Ramos (cell line): ENCODE measurements around the gene ZNF799.
"Not testable (repeated sequence)": the region's sequence is repeated elsewhere in the genome, so short reads cannot be mapped to it uniquely, and the experiment has no call there.

ENCODE experiments used
- in situ Hi-C: fragments of 300-500 bp; cut with MboI; formaldehyde crosslinking; loops from one replicate; pipeline ENCODE4 v1.14.3; 2022; ENCODE audit warnings: low sequenced_read_pairs; ENCODE audit not compliant: unreplicated experiment

Gene ZNF799

GRCh38 chr19:12400633-12401502 is at the start of gene ZNF799:
ZNF799 (minus strand) TSS chr19:12401271; CDS start chr19:12401070, 201 bp downstream.
- in situ Hi-C loops: no loop called here

- in situ Hi-C loops: no loop called here
These were observed 49.8 kb upstream of the ZNF799 start for GRCh38 chr19:12450844-12451243.

GRCh38 chr19:12448808-12449207 is 47.7 kb upstream of the ZNF799 start:
- in situ Hi-C loops: no loop called here

GRCh38 chr19:12440541-12441316 is 39.7 kb upstream of the ZNF799 start, which contains the start of gene ZNF443:
ZNF443 (minus strand) TSS chr19:12441021; CDS start chr19:12440914, 107 bp downstream.
- in situ Hi-C loops: no loop called here

- in situ Hi-C loops: not testable (repeated sequence)
These were observed 38.8 kb upstream of the ZNF799 start for GRCh38 chr19:12439686-12440540.

- in situ Hi-C loops: not testable (repeated sequence)
These were observed 29.7 kb upstream of the ZNF799 start for GRCh38 chr19:12430726-12431299.

- in situ Hi-C loops: no loop called here
These were observed 24.8 kb upstream of the ZNF799 start for GRCh38 chr19:12425888-12426274.

GRCh38 chr19:12425236-12425887 is 24.3 kb upstream of the ZNF799 start:
- in situ Hi-C loops: no loop called here

- in situ Hi-C loops: not testable (repeated sequence)
These were observed 16.2 kb upstream of the ZNF799 start for GRCh38 chr19:12417273-12417672.

GRCh38 chr19:12411893-12412292 is 10.8 kb upstream of the ZNF799 start:
- in situ Hi-C loops: no loop called here

- in situ Hi-C loops: not testable (repeated sequence)
These were observed 1.0 kb downstream of the ZNF799 start for GRCh38 chr19:12399901-12400632.

GRCh38 chr19:12391148-12391547 is 9.9 kb downstream of the ZNF799 start:
- in situ Hi-C loops: not testable (repeated sequence)

GRCh38 chr19:12386365-12386764 is 14.7 kb downstream of the ZNF799 start:
- in situ Hi-C loops: not testable (repeated sequence)

GRCh38 chr19:12380444-12380737 is 20.7 kb downstream of the ZNF799 start:
- in situ Hi-C loops: no loop called here

- in situ Hi-C loops: no loop called here
These were observed 21.2 kb downstream of the ZNF799 start for GRCh38 chr19:12379732-12380443.

GRCh38 chr19:12374026-12374425 is 27.0 kb downstream of the ZNF799 start:
- in situ Hi-C loops: no loop called here

- in situ Hi-C loops: no loop called here
These were observed 35.6 kb downstream of the ZNF799 start, which contains the start of gene ZNF442 for GRCh38 chr19:12365236-12366162. ZNF442 (minus strand) TSS chr19:12365683; CDS start chr19:12363631, 2,052 bp downstream.
